GM19395 (cell line): Measurements from ENCODE around the gene METTL8.

Experiments used
- ATAC-seq: cut with Tn5 transposase; IDR thresholded peaks from one replicate; pipeline ENCODE4 v1.9.1; 2021; ENCODE audit warnings: mild to moderate bottlenecking, moderate library complexity; ENCODE audit not compliant: unreplicated experiment

Gene METTL8

GRCh38 chr2:171346723-171347557 is 86.8 kb downstream of the METTL8 start:
- no peak for ATAC-seq

DNA sequence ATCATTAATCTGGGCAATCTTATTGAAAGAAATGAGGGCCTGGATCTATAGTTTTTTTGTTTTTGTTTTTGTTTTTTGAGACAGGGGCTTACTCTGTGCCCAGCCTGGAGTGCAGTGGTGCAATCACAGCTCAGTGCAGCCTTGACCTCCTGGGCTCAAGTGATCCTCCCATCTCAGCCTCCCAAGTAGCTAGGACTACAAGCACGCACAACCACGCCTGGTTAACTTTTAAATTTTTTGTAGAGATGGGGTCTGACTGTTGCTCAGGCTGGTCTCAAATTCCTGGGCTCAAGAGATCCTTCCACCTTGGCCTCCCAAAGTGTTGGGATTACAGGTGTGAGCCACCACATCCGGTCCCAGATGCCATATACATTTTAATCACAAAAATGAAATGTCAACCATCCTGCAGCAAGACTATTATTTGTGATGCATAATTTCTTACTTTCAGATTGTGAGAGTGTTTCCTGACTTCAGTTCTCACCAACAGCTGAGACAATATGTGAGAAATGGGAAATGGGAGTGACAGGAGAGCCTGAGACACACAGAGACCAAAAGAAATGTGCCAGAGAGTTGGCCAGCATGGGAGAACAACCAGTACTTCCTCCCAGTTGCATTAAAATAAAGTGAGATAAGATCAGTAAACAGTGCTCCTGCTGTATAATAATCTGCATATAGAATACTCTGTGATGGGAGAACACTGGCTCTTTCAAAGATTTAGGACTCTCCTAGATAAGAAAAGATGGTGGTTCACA is 87.6 kb downstream of the METTL8 start:
- no peak for ATAC-seq

- no peak for ATAC-seq
These were observed 89.6 kb downstream of the METTL8 start for GRCh38 chr2:171344182-171344581.

- no peak for ATAC-seq
These were observed 91.8 kb downstream of the METTL8 start for GRCh38 chr2:171342067-171342413.

- no peak for ATAC-seq
These were observed 92.3 kb downstream of the METTL8 start for GRCh38 chr2:171341394-171342066.

GRCh38 chr2:171334946-171335345 is 98.8 kb downstream of the METTL8 start:
- ATAC-seq = no peak

DNA sequence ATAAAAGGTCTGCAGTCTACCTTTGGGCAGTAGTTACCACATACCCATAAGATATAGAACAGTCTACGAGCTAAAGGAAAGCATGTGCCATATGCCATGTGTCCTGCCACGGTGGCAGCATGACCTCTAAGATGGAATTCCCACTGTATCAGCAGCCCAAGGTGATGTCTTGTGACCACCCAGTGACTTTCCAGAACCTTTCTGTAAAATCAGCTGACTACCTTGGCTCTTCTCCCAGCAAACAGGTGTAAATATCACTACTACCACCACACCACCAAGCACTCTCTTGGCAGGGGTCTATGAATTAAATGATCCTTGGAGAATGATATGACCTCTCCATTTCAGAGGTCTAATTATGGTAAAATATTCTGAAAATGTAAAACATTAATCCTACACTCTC is 99.6 kb downstream of the METTL8 start:
- ATAC-seq = no peak

DNA sequence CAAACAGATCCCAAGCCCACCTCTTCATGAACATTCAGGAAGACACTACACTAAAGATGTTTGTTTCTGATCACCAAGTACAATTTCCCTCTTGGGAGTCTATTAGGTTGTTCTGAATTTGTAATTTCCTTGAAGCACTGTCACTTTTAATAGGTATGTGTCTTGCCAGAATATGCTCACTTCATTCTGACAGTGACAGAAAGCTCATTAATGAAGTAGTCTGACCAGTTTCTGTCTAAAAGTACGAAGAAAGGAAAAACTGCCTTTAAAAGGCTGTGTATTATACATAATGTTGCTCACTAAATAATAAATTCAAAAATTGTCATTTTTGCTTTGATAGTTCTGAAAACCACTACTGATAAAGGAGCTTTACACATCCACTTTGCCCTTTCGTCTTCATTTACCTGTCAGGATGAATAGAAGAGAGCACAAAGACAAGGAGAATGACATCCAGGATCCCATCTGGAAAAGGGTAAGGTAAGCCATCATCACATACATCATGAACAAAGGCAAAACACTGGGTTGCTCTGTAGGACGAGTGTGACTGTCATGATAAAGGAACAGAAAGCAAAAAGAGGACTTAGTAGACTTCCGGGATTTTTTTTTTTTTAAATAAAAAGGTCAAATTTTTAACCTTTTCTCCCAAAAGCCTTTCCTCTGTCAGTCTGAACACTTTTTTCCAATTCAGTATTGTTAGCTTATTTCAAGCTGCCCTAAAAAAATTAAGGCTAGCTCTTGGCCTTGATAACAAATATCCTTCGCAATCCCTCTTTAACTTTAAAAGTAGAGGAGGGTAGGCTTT is 103.4 kb downstream of the METTL8 start:
- no peak for ATAC-seq

DNA sequence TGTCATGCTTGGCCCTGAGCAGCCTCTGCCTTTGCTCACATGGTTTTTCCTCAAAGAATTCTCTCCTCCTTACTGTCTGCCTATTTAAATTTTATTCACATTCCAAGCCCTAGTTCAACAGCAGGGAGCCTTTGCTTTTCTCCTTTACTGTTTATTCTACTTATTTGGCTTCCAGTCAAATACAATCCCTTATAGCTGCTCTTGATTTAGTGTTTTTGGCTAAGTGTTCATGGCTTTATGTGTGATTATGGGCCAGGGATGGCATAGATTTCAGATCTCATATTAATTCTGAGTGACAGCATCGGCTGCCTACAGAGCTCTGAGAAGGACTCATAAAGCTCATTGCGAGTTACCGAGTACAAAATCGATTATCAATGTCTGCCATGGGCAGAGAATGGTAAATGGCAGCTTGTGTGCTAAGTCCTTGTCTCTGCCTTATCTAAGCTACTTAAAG is 106.7 kb downstream of the METTL8 start:
- no peak for ATAC-seq

DNA sequence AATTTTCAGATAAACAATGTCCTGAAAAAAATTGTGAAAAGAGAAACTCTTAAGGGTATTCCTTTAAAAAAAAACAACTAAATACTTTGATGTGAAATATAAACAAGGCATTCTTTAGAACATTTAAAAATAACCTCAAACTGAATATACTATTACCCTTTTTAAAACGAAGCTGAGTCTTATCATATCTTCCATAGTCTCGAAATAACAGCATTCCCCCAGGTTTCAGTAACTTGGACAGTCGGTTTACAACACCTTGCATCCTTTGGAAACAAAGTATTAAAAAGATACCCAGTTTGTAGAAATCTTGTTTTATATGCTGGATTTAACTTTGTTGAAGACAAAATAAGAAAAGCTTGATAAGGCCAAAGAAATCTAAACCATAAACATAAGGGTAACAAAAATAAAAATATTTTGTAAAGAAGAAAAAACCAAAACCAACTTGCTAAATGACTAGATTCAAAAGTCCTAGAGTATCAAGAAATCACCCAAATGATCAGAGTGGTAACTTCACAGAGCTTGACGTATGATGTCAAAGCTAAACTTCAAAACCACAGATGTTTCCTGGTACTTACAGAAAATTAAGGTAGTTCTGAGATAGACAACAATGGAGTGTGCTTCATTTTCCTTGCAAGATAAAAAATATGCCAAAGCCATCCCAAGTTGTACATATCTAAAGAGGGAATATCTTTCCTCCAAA is 107.8 kb downstream of the METTL8 start:
- ATAC-seq = no peak

DNA sequence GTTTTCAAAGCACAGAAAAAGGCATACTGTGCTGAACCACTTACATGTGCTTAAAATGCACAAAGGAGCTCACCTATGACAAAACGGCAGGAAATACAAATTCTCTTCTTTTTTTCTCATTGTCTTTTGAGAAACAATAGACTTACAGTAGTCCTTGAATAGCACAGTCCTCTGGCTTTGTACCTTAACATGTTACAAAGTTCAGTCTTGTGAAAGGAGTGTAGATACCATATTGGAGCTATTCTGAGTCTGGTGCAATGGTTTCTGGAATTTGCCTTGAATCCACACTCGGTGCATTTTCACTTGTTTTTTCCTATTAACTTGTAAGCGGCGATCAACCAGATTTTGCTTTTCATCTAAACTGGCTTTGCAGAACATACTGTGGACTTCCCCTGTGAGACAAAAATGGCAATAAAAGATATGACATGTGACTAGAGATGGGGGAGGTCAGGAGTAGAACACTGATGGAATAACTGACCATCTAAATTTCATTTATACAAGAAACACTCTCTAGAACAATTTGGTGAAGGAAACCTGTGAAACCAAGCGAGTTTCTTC is 109.7 kb downstream of the METTL8 start:
- no peak for ATAC-seq

GRCh38 chr2:171322928-171323327 is 110.9 kb downstream of the METTL8 start:
- ATAC-seq = no peak

DNA sequence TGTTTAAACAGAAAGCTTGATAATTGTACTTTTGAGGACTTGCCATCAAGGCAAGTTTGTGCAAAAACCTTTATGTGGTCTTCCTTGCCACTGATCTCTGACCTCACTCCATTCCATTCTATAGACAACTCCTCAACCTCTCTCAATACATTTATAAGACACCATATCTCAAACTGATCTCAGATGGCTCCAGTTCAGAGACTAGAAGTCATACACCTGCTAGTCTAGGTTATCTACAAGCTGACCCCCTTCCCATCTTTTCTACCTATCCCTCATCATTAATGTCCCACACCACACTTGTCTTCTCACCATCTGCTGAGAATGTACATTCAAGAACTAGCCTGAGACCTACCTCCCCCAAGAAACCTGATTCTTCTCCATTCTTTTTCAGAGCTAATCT is 113.1 kb downstream of the METTL8 start:
- ATAC-seq = no peak

- peak; percentile 34 for ATAC-seq
These were observed 113.6 kb downstream of the METTL8 start for GRCh38 chr2:171320208-171320621.

DNA sequence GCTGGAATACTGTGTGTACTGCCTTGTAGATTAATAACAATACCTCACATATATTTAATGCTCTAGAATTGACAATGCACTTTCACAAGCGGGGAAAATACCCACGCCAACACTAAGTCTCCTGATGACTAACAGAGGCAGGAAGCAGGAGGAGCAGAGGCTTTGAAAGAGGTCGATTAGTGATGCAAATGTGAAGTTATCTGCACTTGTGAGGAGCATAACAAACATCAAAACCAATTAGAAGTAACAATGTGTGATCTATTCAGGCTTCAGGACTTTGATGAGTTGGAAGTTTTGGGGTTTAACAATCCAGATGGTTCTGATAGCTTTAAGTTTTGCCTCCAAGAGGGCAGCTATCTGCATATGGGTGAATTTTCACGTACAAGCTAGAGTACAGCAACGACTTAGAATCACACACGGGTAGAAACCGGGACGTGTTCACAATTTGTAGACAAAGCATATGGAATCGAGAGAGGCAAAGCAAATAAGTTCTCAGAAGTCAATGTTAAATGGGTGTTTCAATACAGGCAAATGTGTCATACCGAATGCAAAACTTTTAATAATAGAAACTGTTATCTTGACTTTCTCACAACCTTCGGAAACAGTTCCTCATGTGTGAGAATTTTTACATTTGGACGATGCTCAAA is 114.5 kb downstream of the METTL8 start:
- peak; percentile 53 for ATAC-seq

GRCh38 chr2:171318463-171318934 is 115.3 kb downstream of the METTL8 start:
- no peak for ATAC-seq

DNA sequence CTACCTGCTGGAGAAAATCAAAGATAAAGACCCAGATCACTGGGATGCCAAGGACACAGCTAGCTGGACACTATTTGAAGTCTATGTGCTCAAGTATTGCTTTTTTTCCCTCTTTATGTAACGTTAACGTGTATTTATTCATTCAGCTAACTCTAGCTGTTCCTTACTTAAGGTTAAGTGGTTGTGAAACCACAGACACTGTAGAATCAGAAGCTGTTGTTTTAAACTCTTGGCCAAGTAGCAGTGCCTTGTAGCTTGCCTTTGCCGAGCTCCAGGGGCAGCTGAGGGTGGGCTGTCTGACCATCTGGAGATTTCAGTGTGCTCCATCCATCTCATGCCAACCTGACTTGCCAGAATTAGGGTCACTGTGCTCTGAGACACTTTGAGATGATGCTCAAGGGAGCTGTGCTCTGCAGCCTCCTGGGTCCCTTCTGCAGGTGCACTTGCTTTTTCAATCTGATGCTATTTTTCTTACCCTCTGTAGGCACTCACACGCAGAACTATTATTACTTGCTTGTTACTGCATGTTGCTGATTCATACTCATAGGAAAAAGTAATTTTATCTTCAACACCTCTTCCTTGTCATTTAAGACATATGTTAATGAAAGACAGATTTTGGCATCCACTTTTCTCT is 116.2 kb downstream of the METTL8 start:
- no peak for ATAC-seq

GRCh38 chr2:171316755-171317337 is 116.9 kb downstream of the METTL8 start:
- no peak for ATAC-seq
